ENCODE data around the gene ZNF236.

GRCh38 chr18:76984193-76985155, 162.1 kb downstream of the ZNF236 start:
- TF ChIP-seq CTCF (IDR thresholded peaks at IDR 0.05; ENCODE audit: low read depth, low read length, missing input control) (no peak), FOXA2 (IDR thresholded peaks at IDR 0.05) (no peak), MAX (IDR thresholded peaks at IDR 0.05) (no peak), EGR1 (IDR thresholded peaks at IDR 0.05; ENCODE audit: low read depth in 2 of 2) (no peak), JUND (IDR thresholded peaks at IDR 0.05) (no peak), TAF1 (conservative IDR thresholded peaks at IDR 0.05) (no peak), FOXA1 (IDR thresholded peaks at IDR 0.05) (no peak)

Measured in liver (tissue), 3 donors.